GM12892 (cell line): ENCODE data around the gene GIPC2.

Experiments used
- POLR2A ChIP-seq: IDR thresholded peaks from 2 replicates; pipeline ENCODE4 v1.6.1; 2011; ENCODE audit warnings: low read depth, low read length, control low read depth
- POLR2AphosphoS5 ChIP-seq: IDR thresholded peaks from 2 replicates; pipeline ENCODE4 v1.6.1; 2011; ENCODE audit warnings: low read depth, low read length, control low read depth

- TF ChIP-seq POLR2AphosphoS5 (no peak), POLR2A (no peak)
These were observed 49.8 kb downstream of the GIPC2 start for GRCh38 chr1:78095593-78095992.
